Neural cell (in vitro differentiated cells): ENCODE measurements around the gene FN3K.

Experiments used
- EZH2 ChIP-seq: fragments of 200-600, 300-800 bp; shearing (Covaris generic), sonication (generic); IDR thresholded peaks from 2 replicates; pipeline ENCODE4 v1.6.1; 2014; ENCODE audit warnings: antibody characterized with exemption, low read length, borderline replicate concordance, mild to moderate bottlenecking; ENCODE audit not compliant: insufficient read depth, poor library complexity, severe bottlenecking
- MXI1 ChIP-seq: fragments of 450-650 bp; conservative IDR thresholded peaks from 2 replicates; pipeline ENCODE4 v1.6.1; 2014; ENCODE audit warnings: antibody characterized with exemption, mild to moderate bottlenecking; ENCODE audit not compliant: poor library complexity, severe bottlenecking
- POLR2AphosphoS5 ChIP-seq: IDR thresholded peaks from 2 replicates; pipeline ENCODE4 v1.6.1; 2012
- SMC3 ChIP-seq: fragments of 450-650 bp; conservative IDR thresholded peaks from 2 replicates; pipeline ENCODE4 v1.6.1; 2014; ENCODE audit warnings: antibody characterized with exemption, mild to moderate bottlenecking, moderate library complexity; ENCODE audit not compliant: poor library complexity
- TAF1 ChIP-seq: IDR thresholded peaks from 2 replicates; pipeline ENCODE4 v1.6.1; 2012; ENCODE audit warnings: low read depth
- TF ChIP-seq, protein P1 (sequence below): fragments of 450-650 bp; IDR thresholded peaks from 2 replicates; pipeline ENCODE4 v1.5.1; 2014; ENCODE audit warnings: antibody characterized with exemption, mild to moderate bottlenecking, moderate library complexity; ENCODE audit not compliant: poor library complexity, severe bottlenecking

DNA sequence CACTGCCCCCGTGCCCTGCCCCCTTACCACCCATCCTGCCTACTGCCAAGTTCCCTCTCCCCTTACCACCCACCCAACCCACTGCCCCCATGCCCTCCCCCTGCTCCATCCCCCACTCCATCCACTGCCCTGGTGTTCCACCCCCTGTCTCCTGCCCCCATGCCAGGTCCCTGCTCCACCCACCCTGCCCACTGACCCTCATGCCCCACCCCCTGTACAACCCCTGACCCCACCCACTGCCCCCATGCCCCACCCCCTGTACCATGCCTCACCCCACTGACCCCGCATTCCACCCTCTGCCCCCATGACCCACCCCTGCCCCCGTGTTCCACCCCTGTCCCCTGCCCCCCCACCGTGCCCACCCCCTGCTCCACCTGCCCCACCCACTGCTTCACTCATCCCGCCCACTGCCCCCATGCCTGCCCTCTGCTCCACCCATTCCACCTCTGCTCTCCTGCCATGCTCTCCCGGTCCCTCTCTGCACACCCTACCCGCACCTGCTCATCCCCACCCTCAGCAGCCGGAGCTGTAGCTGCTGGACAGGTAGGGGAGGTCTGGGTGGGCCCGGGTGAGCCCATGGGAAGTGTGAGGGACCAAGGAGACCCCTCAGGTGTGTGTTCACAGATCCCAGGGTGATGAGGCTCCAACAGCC is 26.3 kb upstream of the FN3K start:
- TF ChIP-seq, protein P1, sequence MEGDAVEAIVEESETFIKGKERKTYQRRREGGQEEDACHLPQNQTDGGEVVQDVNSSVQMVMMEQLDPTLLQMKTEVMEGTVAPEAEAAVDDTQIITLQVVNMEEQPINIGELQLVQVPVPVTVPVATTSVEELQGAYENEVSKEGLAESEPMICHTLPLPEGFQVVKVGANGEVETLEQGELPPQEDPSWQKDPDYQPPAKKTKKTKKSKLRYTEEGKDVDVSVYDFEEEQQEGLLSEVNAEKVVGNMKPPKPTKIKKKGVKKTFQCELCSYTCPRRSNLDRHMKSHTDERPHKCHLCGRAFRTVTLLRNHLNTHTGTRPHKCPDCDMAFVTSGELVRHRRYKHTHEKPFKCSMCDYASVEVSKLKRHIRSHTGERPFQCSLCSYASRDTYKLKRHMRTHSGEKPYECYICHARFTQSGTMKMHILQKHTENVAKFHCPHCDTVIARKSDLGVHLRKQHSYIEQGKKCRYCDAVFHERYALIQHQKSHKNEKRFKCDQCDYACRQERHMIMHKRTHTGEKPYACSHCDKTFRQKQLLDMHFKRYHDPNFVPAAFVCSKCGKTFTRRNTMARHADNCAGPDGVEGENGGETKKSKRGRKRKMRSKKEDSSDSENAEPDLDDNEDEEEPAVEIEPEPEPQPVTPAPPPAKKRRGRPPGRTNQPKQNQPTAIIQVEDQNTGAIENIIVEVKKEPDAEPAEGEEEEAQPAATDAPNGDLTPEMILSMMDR: no peak
- TF ChIP-seq SMC3 (no peak), TAF1 (no peak), POLR2AphosphoS5 (no peak), MXI1 (no peak), EZH2 (no peak)
